ENCODE data around the gene NF1.
A peak's percentile ranks its signal among the peaks of the same experiment; 100 is the strongest.
"Not testable (repeated sequence)": the region's sequence is repeated elsewhere in the genome, so short reads cannot be mapped to it uniquely, and the experiment has no call there.

NF1 gene

DNA sequence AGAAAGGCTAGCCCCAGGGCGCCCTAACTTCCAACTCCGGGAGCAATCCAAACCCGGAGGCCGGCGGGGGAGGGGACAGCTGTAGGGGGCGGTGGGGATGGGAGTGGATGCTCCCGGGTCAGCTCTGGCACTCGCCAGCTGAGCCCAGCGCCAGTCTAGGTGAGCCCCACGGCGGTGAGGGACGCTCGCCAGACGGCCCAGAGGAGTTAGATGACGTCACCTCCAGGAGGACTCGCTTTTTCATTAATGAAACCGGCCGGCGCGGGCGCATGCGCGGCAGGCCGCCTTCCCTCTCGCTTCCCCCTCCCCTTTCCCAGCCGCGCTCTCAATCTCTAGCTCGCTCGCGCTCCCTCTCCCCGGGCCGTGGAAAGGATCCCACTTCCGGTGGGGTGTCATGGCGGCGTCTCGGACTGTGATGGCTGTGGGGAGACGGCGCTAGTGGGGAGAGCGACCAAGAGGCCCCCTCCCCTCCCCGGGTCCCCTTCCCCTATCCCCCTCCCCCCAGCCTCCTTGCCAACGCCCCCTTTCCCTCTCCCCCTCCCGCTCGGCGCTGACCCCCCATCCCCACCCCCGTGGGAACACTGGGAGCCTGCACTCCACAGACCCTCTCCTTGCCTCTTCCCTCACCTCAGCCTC, at the start of gene NF1:
NF1 (plus strand) TSS at position 378 of the 636 bp plus-strand sequence. CDS start 333 bp downstream, outside the sequence.
- DNase-seq, result peak; percentile 98

- not testable (repeated sequence) for DNase-seq
Observed at GRCh38 chr17:31046856-31047425, 47.8 kb upstream of the NF1 start.

DNA sequence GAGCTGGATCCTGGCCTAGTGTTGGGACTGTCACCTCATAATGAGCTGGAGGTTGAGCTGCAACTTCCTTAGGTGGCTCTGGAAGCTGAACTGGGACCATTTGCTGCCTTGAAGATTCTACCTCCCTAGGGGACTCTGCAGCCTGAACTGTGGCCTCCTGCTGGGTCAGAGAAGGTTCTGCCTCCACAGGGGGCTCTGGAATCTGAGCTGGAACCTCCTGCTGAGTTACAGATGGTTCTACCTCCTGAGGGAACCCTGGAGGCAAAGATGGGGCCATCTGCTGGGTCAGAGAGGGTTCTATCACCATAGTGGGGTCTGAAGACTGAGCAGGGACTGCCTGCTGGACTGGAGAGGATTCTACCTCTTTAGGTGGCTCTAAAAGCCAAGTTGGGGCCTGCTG, 46.6 kb upstream of the NF1 start:
- DNase-seq, result no peak

- no peak for DNase-seq
Observed at GRCh38 chr17:31048780-31049179, 46.0 kb upstream of the NF1 start.

DNA sequence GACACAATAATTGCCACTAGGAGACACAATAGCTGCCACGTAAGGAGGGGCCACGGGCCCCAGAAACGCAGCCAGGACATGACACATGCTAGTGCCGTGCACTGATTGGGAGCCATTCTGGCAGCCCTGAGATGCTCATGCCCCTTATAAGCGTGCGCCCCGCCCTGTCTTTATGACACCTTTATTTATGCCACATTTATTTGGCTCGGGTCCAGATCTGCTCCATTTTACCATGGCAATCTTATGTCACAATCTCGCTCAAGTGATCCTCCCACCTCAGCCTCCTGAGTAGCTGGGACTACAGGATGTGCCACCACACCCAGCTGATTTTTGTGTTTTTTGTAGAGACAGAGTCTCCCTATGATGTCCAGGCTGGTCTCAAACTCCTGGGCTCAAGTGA, 43.8 kb upstream of the NF1 start:
- no peak for DNase-seq

GRCh38 chr17:31051506-31051905, 43.3 kb upstream of the NF1 start:
- peak; percentile 72 for DNase-seq

DNA sequence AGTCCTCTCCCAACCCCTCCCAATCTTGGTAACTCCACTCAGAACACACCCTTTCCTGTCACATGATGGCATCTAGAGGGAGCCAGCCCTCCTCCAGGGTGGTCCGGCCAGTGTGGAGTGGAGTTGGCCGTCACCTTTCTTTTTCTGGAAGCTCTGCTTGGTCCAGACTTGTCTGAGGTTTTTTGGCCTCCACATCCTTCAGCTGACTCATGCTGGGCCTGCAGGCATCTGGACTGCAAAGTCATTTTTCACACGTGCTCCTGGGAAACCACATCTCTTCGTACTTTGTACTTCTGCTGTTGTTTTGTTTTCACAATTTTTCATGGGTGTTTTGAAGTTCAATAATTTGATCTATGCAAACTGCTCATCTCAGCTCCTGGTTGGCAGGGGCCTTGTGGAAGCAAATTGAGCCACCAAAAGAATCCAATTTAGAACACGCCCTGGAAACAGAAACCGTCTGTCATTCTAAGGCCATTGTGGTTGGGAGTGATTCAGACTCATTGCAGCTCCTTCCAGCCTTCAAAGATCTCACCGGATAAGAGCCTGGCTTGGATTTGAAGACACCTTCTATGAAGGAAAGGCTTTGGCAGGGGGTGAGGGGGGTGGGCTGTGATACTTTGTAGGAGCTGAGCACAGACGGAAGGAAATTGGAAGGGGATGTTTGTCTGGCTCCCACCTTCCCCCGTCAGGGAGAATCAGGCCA, 42.4 kb upstream of the NF1 start:
- peak; percentile 73 for DNase-seq

DNA sequence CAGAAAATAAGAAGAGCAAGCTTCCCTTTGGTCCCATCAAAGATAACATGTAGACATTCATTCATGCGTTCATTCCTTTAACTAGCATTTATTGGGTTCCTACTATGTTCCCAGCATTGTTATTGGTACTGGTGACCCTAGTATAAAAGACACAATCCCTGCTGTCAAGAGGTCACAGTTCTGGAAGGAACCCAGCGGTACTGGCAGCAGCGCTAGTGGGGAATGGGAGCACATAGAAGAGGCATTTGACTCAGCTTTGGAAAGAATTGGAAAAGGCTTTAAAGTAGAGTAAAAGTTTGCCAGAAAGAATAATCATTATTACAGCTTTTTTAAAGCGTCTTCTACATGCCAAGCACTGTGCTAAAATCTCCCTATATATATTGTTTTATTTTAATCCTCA, 41.7 kb upstream of the NF1 start:
- no peak for DNase-seq

DNA sequence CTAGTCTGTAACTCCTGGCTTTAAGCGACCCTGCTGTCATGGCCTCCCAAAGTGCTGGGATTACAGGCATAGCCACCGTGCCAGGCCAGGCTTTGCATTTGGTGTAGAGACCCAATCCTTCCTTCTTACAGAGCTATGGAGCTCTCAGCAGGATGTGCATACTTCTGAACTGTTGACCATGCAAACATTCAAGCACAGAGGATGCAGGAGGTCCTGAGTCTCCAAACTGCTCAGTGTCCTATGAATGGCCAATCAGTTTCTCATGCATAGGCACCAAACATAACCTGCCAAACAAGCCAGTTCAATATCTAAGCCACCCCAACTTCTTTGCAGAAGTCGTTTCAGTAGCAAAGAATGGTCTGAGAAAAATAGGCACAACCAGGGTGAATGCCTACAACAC, 40.0 kb upstream of the NF1 start:
- no peak for DNase-seq

DNA sequence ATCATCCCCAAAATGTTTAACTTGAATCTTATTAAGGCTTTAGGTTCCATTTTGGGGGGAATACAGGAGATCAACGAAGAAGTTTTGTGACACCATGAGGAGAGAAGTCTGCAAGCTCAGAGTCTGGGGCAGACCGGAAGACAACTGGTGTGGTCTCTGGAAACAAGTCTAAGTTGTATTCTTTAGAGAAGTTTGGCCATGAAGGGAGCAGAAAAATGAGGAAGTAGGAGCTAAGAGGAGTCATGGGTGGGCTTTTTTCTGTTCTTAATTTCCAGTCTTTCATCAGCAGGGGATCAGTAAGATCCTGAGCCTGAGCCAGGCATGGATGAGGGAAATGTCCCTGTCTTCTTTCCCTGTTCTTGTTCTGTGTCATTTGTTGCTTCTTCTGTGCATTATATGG, 35.8 kb upstream of the NF1 start:
- DNase-seq, result peak; percentile 63

GRCh38 chr17:31060791-31061550, 33.8 kb upstream of the NF1 start:
- peak; percentile 34 for DNase-seq

DNA sequence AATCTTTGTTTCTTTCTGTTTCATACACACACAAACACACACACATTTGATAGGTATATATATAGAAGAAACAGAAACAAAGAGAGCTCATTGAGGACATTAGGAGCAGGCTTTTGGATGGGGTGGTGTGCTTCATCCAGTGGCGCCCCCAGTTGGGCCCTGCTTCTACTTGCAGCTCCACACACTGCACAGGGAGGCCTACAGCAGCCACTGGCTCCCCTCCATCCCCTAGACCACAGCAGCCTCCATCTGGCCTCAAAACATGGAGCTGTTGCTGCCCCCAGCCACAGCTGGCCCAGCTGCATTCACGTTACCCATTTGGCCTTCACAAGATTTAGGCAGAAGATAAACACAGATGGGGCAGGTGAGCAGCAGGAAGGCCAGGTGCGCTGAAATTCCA, 33.1 kb upstream of the NF1 start:
- DNase-seq, result no peak

DNA sequence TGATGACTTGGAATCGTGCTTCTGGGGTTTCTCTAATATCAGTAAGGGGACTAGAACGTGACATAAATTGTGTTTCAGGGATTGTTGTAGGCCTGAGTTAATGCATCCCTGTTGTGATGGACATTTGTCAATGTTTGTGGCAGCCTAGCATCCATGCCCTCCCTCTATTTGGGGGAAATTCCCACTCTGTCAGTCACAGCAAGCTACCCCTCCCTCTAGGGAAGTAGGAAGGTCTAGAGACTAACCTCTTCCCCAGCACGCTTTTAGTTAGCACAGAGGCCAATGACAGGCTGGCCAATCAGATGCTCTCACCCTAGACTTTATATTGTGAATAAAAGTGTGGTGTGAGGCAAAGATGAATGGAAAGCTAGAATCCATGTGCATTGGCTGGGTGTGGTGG, 32.4 kb upstream of the NF1 start:
- DNase-seq, result peak; percentile 48

DNA sequence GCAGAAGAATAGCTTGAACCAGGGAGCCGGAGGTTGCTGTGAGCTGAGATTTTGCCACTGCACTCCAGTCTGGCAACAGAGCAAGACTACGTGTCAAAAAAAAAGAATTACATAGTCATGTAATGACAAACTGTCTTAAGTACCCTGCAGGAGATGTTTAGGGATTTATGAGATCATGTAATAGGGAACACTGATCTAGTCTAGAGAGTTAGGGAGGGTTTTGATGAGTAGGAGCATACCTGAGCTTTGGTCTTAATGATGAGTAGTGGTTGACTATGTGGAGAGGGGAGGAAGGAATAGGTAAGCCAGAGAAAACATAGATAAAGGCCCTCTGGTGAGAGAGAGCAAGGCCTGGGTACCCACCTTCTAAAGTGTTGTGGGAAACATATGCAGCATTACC, 30.1 kb upstream of the NF1 start:
- no peak for DNase-seq

DNA sequence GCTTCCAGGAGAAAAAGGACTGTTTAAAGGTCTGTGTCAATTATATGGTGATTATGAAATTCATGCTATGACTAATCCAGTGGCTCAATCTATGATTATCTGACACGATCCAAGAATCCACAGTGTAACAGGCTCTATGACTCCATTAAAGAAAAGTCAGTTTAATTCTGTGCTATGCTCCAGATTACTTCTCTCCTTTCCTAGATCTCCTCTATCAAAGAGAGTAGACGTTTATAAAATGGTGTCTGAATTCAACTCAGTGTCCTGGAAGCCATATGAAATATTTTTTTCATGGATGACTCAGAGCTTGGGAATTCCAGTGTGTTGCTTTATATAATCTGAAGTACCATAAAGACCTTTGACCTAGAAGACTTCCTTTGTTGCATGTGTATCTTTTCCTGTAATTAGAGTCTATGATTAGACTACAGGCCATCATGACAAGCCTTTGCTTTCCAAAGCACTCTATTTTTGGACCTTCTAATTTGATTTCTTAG, 27.0 kb upstream of the NF1 start:
- peak; percentile 84 for DNase-seq

GRCh38 chr17:31068291-31068690, 26.5 kb upstream of the NF1 start:
- DNase-seq, result peak; percentile 49

DNA sequence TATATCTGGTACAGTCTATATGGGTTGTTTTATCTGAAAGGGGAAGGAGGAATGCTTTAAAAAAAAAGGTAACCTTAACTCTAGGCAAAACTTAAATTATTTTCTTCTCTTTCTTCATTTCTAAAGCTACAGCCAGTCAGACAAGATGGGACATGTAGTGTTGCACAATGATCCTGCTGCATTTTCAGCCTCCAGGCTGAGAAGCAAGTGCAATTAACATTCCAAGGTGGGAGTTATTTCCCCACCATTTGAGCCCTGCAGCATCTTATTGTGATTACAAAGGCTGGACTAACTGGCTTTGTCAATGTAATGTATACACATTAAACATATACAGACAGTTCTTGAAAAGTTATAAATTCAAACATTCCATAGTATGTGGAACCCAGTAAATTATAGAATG, 22.6 kb upstream of the NF1 start:
- DNase-seq, result no peak

- no peak for DNase-seq
Observed at GRCh38 chr17:31073411-31073810, 21.4 kb upstream of the NF1 start.

GRCh38 chr17:31074772-31075555, 19.8 kb upstream of the NF1 start:
- DNase-seq, result no peak

DNA sequence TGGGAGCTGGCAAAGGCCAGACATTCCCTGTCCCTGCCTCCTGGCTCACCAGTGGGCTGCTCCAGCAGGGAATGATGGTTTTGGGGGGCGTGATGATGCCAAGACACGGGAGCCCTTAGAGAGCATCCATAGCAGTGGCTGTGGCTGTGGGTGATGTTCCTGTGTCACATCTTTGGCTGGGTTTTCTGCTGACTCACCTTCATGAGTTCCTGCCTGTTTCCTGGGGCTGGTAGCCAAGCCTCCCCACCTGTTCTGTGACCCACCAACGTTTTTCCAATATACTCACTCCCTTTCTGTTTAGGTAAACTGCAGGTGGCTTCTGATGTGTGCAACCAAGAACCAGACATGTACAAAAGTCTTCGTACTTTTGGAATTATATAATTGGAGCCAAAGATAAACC, 16.5 kb upstream of the NF1 start:
- no peak for DNase-seq

DNA sequence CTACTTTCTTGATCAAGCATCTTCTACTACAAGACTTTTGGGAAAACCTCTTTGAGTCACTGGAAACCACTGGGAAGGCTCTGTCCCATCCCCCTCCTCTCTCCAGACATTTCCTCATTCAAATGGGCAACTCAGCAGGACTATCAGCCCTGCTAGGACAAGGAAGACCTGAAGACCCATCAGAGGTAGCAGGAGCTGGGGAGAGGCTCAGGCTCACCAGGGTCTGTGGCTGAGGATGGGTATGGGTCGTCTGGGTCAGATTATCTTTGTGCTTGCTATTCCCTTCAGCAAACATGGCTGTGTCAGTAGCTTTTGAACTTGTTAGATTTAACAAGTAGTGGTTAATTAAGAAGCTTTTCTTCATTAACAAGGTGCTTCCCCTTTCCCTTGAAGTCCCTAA, 15.0 kb upstream of the NF1 start:
- no peak for DNase-seq

- peak; percentile 78 for DNase-seq
Observed at GRCh38 chr17:31085563-31085962, 9.2 kb upstream of the NF1 start.

GRCh38 chr17:31089471-31089870, 5.3 kb upstream of the NF1 start:
- DNase-seq, result no peak

Measured in suppressor macrophage treated with lipopolysaccharide for 4 hours (primary cell).